IPS-15b (cell line): ENCODE results near the gene PKNOX1.
"Not testable (repeated sequence)": the region's sequence is repeated elsewhere in the genome, so short reads cannot be mapped to it uniquely, and the experiment has no call there.

ENCODE experiments used
- H3K27me3 ChIP-seq: one replicate; pipeline ENCODE4 v1.6.1; 2013; ENCODE audit warnings: low read length; ENCODE audit not compliant: control insufficient read depth, insufficient read depth
- H3K36me3 ChIP-seq: one replicate; pipeline ENCODE4 v1.6.1; 2013; ENCODE audit warnings: low read length; ENCODE audit not compliant: control insufficient read depth, insufficient read depth
- H3K4me1 ChIP-seq: one replicate; pipeline ENCODE4 v1.6.1; 2013; ENCODE audit warnings: mild to moderate bottlenecking, low read length; ENCODE audit not compliant: control insufficient read depth, insufficient read depth
- H3K4me3 ChIP-seq: one replicate; pipeline ENCODE4 v1.5.1; 2013; ENCODE audit warnings: low read depth, low read length
- H3K9ac ChIP-seq: one replicate; pipeline ENCODE4 v1.6.1; 2013; ENCODE audit warnings: low read depth, mild to moderate bottlenecking, low read length
- H3K9me3 ChIP-seq: one replicate; pipeline ENCODE4 v1.6.1; 2013; ENCODE audit warnings: mild to moderate bottlenecking, low read length; ENCODE audit not compliant: control insufficient read depth, insufficient read depth

The PKNOX1 gene

GRCh38 chr21:43076023-43076637, 101.8 kb downstream of the PKNOX1 start:
- not testable (repeated sequence) for H3K9me3 ChIP-seq, H3K27me3 ChIP-seq, H3K9ac ChIP-seq, H3K36me3 ChIP-seq, H3K4me3 ChIP-seq, H3K4me1 ChIP-seq

- H3K9ac ChIP-seq, H3K36me3 ChIP-seq, H3K27me3 ChIP-seq, H3K4me1 ChIP-seq, H3K9me3 ChIP-seq, H3K4me3 ChIP-seq: not testable (repeated sequence)
Measured at GRCh38 chr21:43076643-43077042, 102.3 kb downstream of the PKNOX1 start.

GRCh38 chr21:43082587-43083300, 108.4 kb downstream of the PKNOX1 start:
- H3K36me3 ChIP-seq, H3K9me3 ChIP-seq: not testable (repeated sequence)

More at GRCh38 chr21:43082587-43083300, 108.4 kb downstream of the PKNOX1 start:
- H3K9ac ChIP-seq, H3K4me3 ChIP-seq, H3K4me1 ChIP-seq, H3K27me3 ChIP-seq: not testable (repeated sequence)
